Posterior cingulate gyrus (tissue), 11 donors: ENCODE data around the gene SEC23A.
"Not testable (repeated sequence)": the region's sequence is repeated elsewhere in the genome, so short reads cannot be mapped to it uniquely, and the experiment has no call there.

Source experiments
- DNase-seq, 10 donors: peaks; one replicate each; pipeline versions ENCODE4 v3.0.0 to v3.0.0-alpha.2; 2020 to 2021; ENCODE audit warnings: mixed read lengths in 3 of 10
- intact Hi-C: fragments of 100-400 bp; cut with DNase I; formaldehyde crosslinking; loops from one replicate; pipeline ENCODE4 v1.15.1; 2023

Gene SEC23A

DNA sequence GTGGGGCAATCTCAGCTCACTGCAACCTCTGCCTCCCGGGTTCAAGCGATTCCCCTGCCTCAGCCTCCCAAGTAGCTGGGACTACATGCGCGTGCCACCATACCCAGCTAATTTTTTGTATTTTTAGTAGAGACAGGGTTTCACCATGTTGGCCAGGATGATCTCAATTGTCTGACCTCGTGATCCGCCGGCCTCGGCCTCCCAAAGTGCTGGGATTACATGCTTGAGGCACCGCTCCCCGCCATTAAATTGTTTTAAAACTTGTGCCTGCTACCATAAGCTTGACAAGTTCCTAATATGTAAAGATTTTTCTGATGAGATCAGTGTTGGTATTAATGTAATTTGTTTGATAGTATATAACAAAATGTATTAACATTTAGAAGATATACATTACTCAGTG lies 3.8 kb downstream of the SEC23A start:
- DNase-seq, intact Hi-C loops: not testable (repeated sequence)

DNA sequence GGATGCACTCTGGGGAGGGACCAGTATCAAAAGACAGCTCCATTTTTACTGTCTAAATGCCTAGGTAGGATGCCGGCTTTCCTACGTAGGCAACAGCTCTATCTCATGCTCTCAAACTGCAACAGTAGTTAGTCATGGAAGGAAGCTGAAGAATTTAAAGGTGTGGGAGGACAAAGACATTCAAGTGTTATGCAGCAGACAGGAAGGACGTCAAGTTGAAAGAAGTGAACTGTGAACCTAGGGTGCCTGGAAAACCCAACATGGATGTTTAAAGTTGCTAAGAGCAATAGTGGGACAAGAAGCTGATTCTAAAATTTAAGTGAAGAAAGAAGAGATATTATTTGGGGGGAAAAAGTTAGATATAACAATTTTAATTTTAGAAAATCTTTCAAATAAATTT lies 5.9 kb downstream of the SEC23A start:
- no peak for DNase-seq
- intact Hi-C loops, result no loop called here

GRCh38 chr14:39094515-39094914 lies 8.5 kb downstream of the SEC23A start:
- no peak for DNase-seq

DNA sequence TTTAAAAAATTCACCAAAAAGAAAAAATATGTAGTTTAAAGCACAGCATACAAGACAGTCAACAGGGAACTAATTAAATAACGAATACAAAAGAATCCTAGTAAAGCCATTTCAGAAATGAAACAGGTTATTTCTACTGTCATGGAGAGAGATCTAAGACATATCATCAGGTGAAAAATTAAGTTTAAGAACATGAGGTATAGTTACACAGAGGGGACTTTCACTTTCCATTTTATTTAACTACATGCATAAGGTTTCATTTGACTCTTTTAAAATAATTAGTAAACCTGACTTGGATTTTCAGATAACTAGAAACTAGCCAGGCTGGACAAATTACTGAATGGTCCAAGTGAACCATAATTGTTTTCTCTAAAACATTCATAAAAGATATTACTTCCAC lies 11.3 kb downstream of the SEC23A start:
- intact Hi-C loops, result no loop called here
- DNase-seq, result no peak

More at GRCh38 chr14:39094515-39094914, 8.5 kb downstream of the SEC23A start:
- intact Hi-C loops, result no loop called here

DNA sequence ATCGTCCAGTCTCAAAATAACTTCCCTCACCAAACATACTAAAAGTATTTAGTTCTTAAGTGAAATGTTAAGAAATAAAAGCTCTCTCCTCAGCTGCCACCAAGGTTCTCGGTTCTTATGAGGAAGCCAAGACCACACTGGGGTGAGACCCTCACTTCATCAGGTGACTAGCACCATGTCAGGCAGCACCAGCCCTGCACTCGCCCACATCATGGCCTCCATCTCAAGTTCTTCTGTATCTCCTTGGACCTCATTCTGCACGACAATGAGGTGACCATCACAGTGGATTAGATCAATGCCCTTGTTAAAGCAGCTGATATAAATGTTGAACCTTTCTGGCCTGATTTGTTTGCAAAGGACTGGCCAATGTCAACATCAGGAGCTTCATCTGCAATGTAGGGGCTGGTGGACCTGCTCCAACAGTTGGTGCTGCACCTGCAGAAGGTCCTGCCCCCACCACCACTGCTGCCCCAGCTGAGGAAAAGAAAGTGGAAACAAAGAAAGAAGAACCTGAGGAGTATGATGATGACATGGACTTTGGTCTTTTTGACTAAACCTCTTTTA lies 12.4 kb downstream of the SEC23A start:
- intact Hi-C loops, result no loop called here
- DNase-seq, result no peak

DNA sequence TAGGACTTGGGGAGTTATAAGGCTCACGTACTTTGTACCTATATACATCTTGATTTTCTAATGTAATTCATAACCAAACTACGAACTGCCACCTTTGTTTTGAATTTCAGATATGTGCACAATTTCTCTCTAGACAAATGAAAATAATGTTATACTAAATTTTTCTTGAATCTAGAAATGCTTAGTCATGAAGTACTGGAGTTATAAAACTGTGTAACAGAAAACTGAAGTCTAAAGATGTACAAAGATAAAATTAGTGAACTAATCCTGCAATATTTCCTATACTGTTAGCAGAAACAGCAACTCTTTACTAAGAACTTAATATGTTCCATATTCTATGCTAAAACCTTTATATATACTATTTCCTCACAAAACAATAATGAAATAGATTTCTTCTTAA lies 15.5 kb downstream of the SEC23A start:
- intact Hi-C loops, result no loop called here
- no peak for DNase-seq

DNA sequence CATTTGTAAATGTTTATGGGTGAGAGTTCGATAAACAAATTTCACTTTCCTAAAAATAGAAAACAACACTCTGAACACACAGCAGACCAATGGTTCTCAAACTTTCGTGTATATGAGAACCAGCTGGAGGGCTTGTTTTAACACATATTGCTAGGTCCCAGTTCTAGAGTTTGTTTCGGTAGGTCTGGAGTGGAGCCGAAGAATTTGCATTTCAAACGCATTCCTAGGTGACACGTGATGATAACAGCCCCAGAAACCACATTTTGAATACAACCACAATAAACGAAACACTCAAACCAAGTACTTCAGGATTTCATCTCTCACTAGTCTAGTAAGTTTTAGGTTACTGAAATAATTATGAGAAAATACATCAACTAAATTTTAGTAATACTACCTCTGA lies 17.1 kb downstream of the SEC23A start:
- intact Hi-C loops, result no loop called here

GRCh38 chr14:39083127-39083526 lies 19.9 kb downstream of the SEC23A start:
- intact Hi-C loops, result no loop called here
- no peak for DNase-seq

More for the DNA sequence above, 17.1 kb downstream of the SEC23A start:
- no peak for DNase-seq

- DNase-seq, result no peak
- intact Hi-C loops, result no loop called here
Measured at GRCh38 chr14:39080886-39081285, 22.1 kb downstream of the SEC23A start.

DNA sequence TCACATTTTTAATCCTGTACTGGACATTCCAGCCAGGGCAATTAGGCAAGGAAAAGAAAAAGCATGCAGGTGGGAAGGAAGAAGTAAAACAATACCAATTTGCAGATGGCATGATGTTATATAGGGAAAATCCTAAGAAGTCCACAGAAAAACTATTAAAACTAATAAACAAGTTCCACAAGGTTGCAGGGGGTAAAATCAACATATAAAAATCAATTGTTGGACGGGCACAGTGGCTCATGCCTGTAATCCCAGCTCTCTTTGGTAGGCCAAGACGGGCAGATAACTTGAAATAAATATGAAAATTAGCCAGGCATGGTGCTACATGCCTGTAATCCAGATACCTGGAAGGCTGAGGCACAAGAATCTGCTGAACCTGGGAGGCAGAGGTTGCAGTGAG lies 31.9 kb downstream of the SEC23A start:
- intact Hi-C loops, result no loop called here
- no peak for DNase-seq

DNA sequence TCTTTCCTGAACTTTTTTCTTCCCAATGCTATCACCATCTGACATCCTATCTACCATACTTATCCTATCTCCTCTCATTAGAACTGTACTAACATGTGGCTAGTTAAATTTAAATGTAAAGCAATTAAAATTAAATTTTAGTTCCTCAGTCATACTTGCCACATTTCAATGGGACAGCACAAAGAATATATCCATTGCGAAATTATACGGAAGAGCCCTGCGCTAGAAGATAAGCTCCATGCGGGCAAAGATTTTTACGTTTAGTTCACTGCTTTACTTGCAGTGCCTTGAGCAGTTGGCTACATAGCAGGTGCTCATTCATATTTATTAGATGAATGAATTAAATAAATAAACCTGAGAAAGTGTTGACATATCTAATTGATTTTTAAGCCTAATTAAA lies 33.1 kb downstream of the SEC23A start:
- intact Hi-C loops, result no loop called here
- no peak for DNase-seq

GRCh38 chr14:39069169-39069805 lies 33.7 kb downstream of the SEC23A start:
- intact Hi-C loops, result not testable (repeated sequence)

GRCh38 chr14:39060818-39061437 lies 42.1 kb downstream of the SEC23A start:
- intact Hi-C loops, result no loop called here
- no peak for DNase-seq

More at GRCh38 chr14:39069169-39069805, 33.7 kb downstream of the SEC23A start:
- DNase-seq, result not testable (repeated sequence)

GRCh38 chr14:39055786-39056474 lies 47.1 kb downstream of the SEC23A start:
- no peak for DNase-seq
- intact Hi-C loops, result no loop called here

DNA sequence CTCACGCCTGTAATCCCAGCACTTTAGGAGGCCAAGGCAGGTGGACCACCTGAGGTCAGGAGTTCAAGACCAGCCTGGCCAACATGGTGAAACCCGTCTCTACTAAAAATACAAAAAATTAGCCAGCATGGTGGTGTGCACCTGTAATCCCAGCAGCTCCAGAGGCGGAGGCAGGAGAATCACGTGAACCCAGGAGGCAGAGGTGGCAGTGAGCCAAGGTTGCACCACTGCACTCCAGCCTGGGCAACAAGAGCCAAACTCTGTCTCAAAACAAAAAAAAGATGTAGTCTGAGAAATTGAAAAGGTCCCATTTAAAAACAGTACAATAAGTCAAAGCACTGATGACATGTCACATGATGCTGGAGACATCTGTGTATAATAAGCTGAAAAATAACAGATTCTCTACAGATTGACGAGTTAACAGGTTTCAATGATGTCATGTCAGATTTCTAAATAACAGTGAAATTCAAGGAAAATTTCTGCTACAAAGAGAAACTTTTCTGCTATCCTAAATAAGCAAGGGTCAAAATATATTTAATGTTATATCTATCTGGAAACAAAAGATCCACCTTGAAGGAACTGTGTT lies 50.1 kb downstream of the SEC23A start:
- DNase-seq, result peak in 1 of 10 donors; percentile 68
- intact Hi-C loops, result not testable (repeated sequence)

- intact Hi-C loops, result no loop called here
- DNase-seq, result no peak
Measured at GRCh38 chr14:39050389-39050788, 52.6 kb downstream of the SEC23A start.

GRCh38 chr14:39045889-39046288 lies 57.1 kb downstream of the SEC23A start:
- DNase-seq, intact Hi-C loops: not testable (repeated sequence)

GRCh38 chr14:39043352-39043943 lies 59.6 kb downstream of the SEC23A start:
- intact Hi-C loops, result no loop called here
- DNase-seq, result no peak

- intact Hi-C loops, result no loop called here
- DNase-seq, result no peak
Measured at GRCh38 chr14:39040529-39040928, 62.5 kb downstream of the SEC23A start.

DNA sequence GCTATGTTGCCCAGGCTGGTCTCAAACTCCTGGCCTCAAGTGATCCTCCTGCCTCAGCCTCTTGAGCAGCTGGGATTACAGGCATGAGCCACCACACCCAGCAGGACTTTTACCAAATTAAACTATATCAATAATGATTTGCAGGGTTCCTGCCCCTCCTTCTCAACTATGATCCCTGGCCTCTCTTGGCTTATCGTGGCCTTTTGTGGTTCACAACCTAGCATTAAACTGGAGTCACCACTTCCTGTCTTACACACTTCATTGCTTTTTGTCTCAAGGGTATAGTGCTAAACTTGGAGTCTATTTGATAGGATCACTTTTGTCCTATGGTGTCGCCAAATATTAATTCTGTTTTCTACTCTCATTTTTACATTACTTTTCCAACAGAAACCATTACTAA lies 64.5 kb downstream of the SEC23A start:
- intact Hi-C loops, result no loop called here
- DNase-seq, result no peak

- no peak for DNase-seq
- intact Hi-C loops, result no loop called here
Measured at GRCh38 chr14:39036760-39037159, 66.3 kb downstream of the SEC23A start.
